Panc1 (cell line): Measurements from ENCODE around the gene ACSM2B. TPM values are rescaled to one million over a fixed set of nuclear protein-coding genes. Genes with fewer than 3 reads are reported as not detected.

ENCODE experiments used
- ATAC-seq: fragments of 200-7000 bp; cut with Tn5 transposase; 2 replicates; pipeline ENCODE4 v1.9.1; 2020; ENCODE audit warnings: mild to moderate bottlenecking, moderate library complexity
- BruUV-seq: library from RNA; stranded (reverse); fragments of 400-500 nt; replicated peaks from 2 replicates; lab custom pipeline; 2021; lab: Mats Ljungman, UMichigan
- CTCF ChIA-PET: fragments of 300-600 bp; sonication (Branson Sonifier 250); formaldehyde crosslinking; loops from one replicate; lab custom pipeline; 2022; ENCODE audit warnings: antibody characterized with exemption; lab: Charles Lee
- POLR2A ChIA-PET: fragments of 300-600 bp; sonication (Branson Sonifier 250); formaldehyde crosslinking; loops from one replicate; lab custom pipeline; 2022; ENCODE audit warnings: antibody characterized with exemption; lab: Charles Lee
- DNase-seq: peaks from one replicate; pipeline ENCODE4 v3.0.0-alpha.2; 2010; ENCODE audit warnings: low read depth, low spot score
- H3K27ac ChIP-seq: 2 replicates; pipeline ENCODE4 v1.5.1; 2011; ENCODE audit warnings: mild to moderate bottlenecking, low read length, inconsistent platforms
- H3K27me3 ChIP-seq: fragments of 200-500 bp; sonication (Bioruptor generic); 2 replicates; pipeline ENCODE4 v1.6.0; 2014; ENCODE audit warnings: low read length, inconsistent platforms; ENCODE audit not compliant: control insufficient read depth, insufficient read depth
- H3K36me3 ChIP-seq: fragments of 200-500 bp; sonication (Bioruptor generic); 2 replicates; pipeline ENCODE4 v1.5.1; 2014; ENCODE audit warnings: inconsistent platforms, mild to moderate bottlenecking, low read length, moderate library complexity; ENCODE audit not compliant: control insufficient read depth, insufficient read depth
- H3K4me1 ChIP-seq: 2 replicates; pipeline ENCODE4 v1.5.1; 2011; ENCODE audit warnings: inconsistent platforms, mild to moderate bottlenecking, low read length, moderate library complexity; ENCODE audit not compliant: control insufficient read depth, insufficient read depth
- H3K4me3 ChIP-seq, 2 experiments: 2 replicates each; pipeline ENCODE4 v1.5.1; 2011 to 2012; ENCODE audit warnings: low read depth in 2 of 2, low read length in 2 of 2, mild to moderate bottlenecking in 2 of 2, inconsistent platforms in 1 of 2, moderate library complexity in 1 of 2
- H3K9me3 ChIP-seq: fragments of 200-500 bp; sonication (Bioruptor generic); 2 replicates; pipeline ENCODE4 v1.5.1; 2014; ENCODE audit warnings: low read depth, mild to moderate bottlenecking, inconsistent platforms, low read length, moderate library complexity; ENCODE audit not compliant: control insufficient read depth, insufficient read depth
- POLR2AphosphoS5 ChIP-seq: IDR thresholded peaks from 2 replicates; pipeline ENCODE4 v1.6.1; 2012; ENCODE audit warnings: mild to moderate bottlenecking, low read depth, low read length, moderate library complexity
- SIN3A ChIP-seq: IDR thresholded peaks from 2 replicates; pipeline ENCODE4 v1.6.1; 2012; ENCODE audit warnings: low read depth, mild to moderate bottlenecking, low read length, moderate library complexity, borderline replicate concordance; ENCODE audit not compliant: insufficient read depth
- TCF7L2 ChIP-seq: IDR thresholded peaks from 2 replicates; pipeline ENCODE4 v1.6.1; 2011; ENCODE audit warnings: mild to moderate bottlenecking, low read depth, low read length, inconsistent platforms
- in situ Hi-C: cut with HindIII; loops from 2 replicates; pipeline ENCODE4 v1.10.0; 2016; ENCODE audit warnings: low sequenced_read_pairs, low pct_unique_long_range_greater_than_20kb
- intact Hi-C: fragments of 100-400 bp; cut with micrococcal nuclease; formaldehyde crosslinking; loops from one replicate; pipeline ENCODE4 v1.10.0; 2022; ENCODE audit not compliant: unreplicated experiment
- total RNA-seq: library from RNA; stranded (reverse); gene quantifications from one replicate; pipeline ENCODE4 v1.2.1, GENCODE V29; 2021; ENCODE audit not compliant: unreplicated experiment
- TF ChIP-seq, protein P1 (sequence below): fragments of 450-650 bp; IDR thresholded peaks from 2 replicates; pipeline ENCODE4 v1.5.1; 2017; ENCODE audit warnings: mild to moderate bottlenecking
- TF ChIP-seq, protein P2 (sequence below), 2 experiments: IDR thresholded peaks; 2 replicates each; pipeline ENCODE4 v1.6.1; 2011 to 2012; ENCODE audit warnings: low read depth in 2 of 2, control low read depth in 1 of 2, low read length in 1 of 2, mild to moderate bottlenecking in 1 of 2, moderate library complexity in 1 of 2; ENCODE audit not compliant: insufficient read depth in 1 of 2

The ACSM2B gene
- total RNA-seq, 1 experiment from 2014 or later = 0.10 TPM

DNA sequence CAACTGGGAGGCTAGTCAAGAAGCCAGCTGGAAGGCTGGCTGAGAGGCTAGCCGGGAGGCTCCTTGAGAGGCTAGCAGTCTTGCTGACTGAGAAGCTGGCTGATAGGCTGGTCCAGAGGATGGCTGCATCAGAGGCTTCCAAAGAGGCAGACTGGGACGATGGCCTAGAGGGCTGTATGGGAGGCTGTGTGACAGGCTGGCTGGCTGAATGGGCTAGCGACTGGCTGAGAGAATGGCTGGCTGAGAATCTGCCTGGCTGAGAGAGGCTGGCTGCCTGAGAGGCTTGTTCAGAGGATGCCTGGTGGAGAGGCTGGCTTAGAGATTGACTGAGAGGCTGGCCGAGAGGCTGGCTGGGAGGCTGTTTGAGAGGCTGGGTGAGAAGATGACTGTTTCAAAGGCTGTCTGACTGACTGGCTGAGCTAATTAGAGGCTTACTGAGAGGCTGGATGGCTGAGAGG lies 34.8 kb upstream of the ACSM2B start:
- intact Hi-C loops = no loop called here
- ATAC-seq = peak; percentile 54; the same call in 1 of the 2 replicates

DNA sequence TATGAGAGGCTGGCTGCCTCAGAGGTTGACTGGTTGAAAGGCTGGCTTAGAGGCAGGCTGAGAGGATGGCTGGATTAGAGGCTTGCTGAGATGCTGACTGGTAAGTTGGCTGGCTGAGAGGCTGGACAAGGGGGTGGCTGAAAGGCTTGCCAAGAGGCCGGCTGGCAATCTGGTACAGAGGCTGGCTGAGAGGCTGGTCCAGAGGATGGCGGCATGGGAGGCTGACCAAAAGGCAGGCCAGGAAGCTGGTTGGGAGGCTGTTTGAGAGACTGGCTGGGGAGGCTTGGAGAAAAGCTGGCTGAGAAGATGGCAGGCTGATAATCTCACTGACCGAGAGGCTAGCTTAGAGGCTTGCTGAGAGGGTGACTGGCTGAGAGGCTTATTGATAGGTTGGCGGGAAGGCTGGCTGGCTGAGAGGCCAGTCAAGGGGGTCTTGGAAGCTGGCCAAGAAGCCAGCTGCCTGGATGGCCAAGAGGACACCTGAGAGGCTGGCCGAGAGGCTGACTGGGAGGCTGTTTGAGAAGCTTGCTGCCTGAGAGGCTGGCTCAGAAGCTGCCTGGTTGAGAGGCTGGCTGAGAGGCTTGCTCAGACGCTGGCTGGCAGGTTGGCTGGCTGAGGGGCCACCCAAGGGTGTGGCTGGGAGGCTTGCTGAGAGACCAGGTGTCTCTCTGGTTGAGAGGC lies 34.2 kb upstream of the ACSM2B start:
- H3K9me3 ChIP-seq = no peaks in the 10 kb centered on the region
- no peaks in the 10 kb centered on the region for H3K4me1 ChIP-seq
- no peak overlapping the region for H3K27ac ChIP-seq
- BruUV-seq = no TSS peak
- H3K4me3 ChIP-seq = no peak overlapping the region
- TF ChIP-seq POLR2AphosphoS5 (no peak), TCF7L2 (no peak), SIN3A (no peak)
- TF ChIP-seq, protein P1, sequence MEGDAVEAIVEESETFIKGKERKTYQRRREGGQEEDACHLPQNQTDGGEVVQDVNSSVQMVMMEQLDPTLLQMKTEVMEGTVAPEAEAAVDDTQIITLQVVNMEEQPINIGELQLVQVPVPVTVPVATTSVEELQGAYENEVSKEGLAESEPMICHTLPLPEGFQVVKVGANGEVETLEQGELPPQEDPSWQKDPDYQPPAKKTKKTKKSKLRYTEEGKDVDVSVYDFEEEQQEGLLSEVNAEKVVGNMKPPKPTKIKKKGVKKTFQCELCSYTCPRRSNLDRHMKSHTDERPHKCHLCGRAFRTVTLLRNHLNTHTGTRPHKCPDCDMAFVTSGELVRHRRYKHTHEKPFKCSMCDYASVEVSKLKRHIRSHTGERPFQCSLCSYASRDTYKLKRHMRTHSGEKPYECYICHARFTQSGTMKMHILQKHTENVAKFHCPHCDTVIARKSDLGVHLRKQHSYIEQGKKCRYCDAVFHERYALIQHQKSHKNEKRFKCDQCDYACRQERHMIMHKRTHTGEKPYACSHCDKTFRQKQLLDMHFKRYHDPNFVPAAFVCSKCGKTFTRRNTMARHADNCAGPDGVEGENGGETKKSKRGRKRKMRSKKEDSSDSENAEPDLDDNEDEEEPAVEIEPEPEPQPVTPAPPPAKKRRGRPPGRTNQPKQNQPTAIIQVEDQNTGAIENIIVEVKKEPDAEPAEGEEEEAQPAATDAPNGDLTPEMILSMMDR = no peak
- TF ChIP-seq, protein P2, sequence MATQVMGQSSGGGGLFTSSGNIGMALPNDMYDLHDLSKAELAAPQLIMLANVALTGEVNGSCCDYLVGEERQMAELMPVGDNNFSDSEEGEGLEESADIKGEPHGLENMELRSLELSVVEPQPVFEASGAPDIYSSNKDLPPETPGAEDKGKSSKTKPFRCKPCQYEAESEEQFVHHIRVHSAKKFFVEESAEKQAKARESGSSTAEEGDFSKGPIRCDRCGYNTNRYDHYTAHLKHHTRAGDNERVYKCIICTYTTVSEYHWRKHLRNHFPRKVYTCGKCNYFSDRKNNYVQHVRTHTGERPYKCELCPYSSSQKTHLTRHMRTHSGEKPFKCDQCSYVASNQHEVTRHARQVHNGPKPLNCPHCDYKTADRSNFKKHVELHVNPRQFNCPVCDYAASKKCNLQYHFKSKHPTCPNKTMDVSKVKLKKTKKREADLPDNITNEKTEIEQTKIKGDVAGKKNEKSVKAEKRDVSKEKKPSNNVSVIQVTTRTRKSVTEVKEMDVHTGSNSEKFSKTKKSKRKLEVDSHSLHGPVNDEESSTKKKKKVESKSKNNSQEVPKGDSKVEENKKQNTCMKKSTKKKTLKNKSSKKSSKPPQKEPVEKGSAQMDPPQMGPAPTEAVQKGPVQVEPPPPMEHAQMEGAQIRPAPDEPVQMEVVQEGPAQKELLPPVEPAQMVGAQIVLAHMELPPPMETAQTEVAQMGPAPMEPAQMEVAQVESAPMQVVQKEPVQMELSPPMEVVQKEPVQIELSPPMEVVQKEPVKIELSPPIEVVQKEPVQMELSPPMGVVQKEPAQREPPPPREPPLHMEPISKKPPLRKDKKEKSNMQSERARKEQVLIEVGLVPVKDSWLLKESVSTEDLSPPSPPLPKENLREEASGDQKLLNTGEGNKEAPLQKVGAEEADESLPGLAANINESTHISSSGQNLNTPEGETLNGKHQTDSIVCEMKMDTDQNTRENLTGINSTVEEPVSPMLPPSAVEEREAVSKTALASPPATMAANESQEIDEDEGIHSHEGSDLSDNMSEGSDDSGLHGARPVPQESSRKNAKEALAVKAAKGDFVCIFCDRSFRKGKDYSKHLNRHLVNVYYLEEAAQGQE (IDR thresholded peaks at IDR 0.05; ENCODE audit: insufficient read depth in 1 of 2, low read depth in 2 of 2, low read length in 1 of 2) = no peak
- intact Hi-C loops = no loop called here
- H3K27me3 ChIP-seq = peaks cover 16% of the 10 kb centered on the region
- ChIA-PET CTCF (interaction anchor here (1.7 kb wide), 1 partner anchor 14 kb away, joined by 5 read pairs; no protein-coding TSS in a partner anchor), POLR2A (no interaction called here)
- no peaks in the 10 kb centered on the region for H3K36me3 ChIP-seq
- ATAC-seq (peak; percentile 23; the same call in 1 of the 2 replicates), DNase-seq (no peak)
- in situ Hi-C loops = no loop called here

More for the DNA sequence above, 34.8 kb upstream of the ACSM2B start:
- no TSS peak for BruUV-seq
- Histone ChIP-seq H3K9me3 (no peaks in the 10 kb centered on the region), H3K27me3 (peaks cover 17% of the 10 kb centered on the region), H3K4me3 (no peak overlapping the region), H3K36me3 (no peaks in the 10 kb centered on the region), H3K27ac (no peak overlapping the region), H3K4me1 (no peaks in the 10 kb centered on the region)
- ChIA-PET POLR2A (no interaction called here), CTCF (interaction anchor here (1.7 kb wide), 1 partner anchor 13 kb away, joined by 5 read pairs; no protein-coding TSS in a partner anchor)
- in situ Hi-C loops = no loop called here
- TF ChIP-seq, protein P2 (IDR thresholded peaks at IDR 0.05; ENCODE audit: insufficient read depth in 1 of 2, low read depth in 2 of 2, low read length in 1 of 2) = no peak
- TF ChIP-seq SIN3A = no peak
- no peak for TF ChIP-seq TCF7L2
- no peak for TF ChIP-seq POLR2AphosphoS5
- TF ChIP-seq, protein P1 = no peak
- no peak for DNase-seq
